Hematopoietic multipotent progenitor cell (in vitro differentiated cells): ENCODE data around the gene MARK2. TPM values are rescaled to one million over a fixed set of nuclear protein-coding genes. Genes with fewer than 3 reads are reported as not detected.

Source experiments
- DNase-seq, 3 donors: peaks; one replicate each; pipeline ENCODE4 v3.0.0-alpha.2; 2011 to 2015; ENCODE audit warnings: low read depth in 2 of 3, low spot score in 2 of 3
- small RNA-seq: library from RNA; depleted of rRNA; stranded (forward); fragments of <200 nt; gene quantifications from one replicate; pipeline ENCODE3, GENCODE V24; 2012
- total RNA-seq: library from RNA; depleted of rRNA; stranded (reverse); fragments of >200 nt; gene quantifications from one replicate; pipeline ENCODE4 v1.2.3, GENCODE V29; 2012

MARK2 gene
- total RNA-seq, 1 donor, result 19.4 TPM

GRCh38 chr11:63952570-63952969, 113.7 kb downstream of the MARK2 start:
- DNase-seq, result no peak

- DNase-seq, result no peak
These were observed 119.1 kb downstream of the MARK2 start for GRCh38 chr11:63958008-63958407.

Small RNAs within 50 kb of the gene (small RNA-seq; reads per million reads assigned to genes)
- not detected for gene AP006289.1
- not detected for gene RN7SL596P
- not detected for gene RNU6-1306P

Other genes with a start within 250 kb of the MARK2 start
- gene PLAAT3, start 224.7 kb upstream of the MARK2 start, total RNA-seq, result not detected
- gene ATL3, start 167.7 kb upstream of the MARK2 start, total RNA-seq, result 35.3 TPM
- 43.9 TPM for gene RTN3, start 157.6 kb upstream of the MARK2 start, total RNA-seq
- 24.0 TPM for gene ZFTA, start 70.3 kb upstream of the MARK2 start, total RNA-seq
- gene SPINDOC, start 25.7 kb upstream of the MARK2 start, total RNA-seq, result 21.3 TPM
- 0.54 TPM for gene RCOR2, start 78.1 kb downstream of the MARK2 start, total RNA-seq
- 13.5 TPM for gene NAA40, start 99.9 kb downstream of the MARK2 start, total RNA-seq
- gene COX8A, start 135.5 kb downstream of the MARK2 start, total RNA-seq, result 382 TPM
- 62.7 TPM for gene OTUB1, start 147.3 kb downstream of the MARK2 start, total RNA-seq
- under 0.01 TPM for gene FLRT1, start 196.8 kb downstream of the MARK2 start, total RNA-seq